ENCODE results near the gene SEMA6A.
A peak's percentile ranks its signal among the peaks of the same experiment; 100 is the strongest.

SEMA6A gene, protein sequence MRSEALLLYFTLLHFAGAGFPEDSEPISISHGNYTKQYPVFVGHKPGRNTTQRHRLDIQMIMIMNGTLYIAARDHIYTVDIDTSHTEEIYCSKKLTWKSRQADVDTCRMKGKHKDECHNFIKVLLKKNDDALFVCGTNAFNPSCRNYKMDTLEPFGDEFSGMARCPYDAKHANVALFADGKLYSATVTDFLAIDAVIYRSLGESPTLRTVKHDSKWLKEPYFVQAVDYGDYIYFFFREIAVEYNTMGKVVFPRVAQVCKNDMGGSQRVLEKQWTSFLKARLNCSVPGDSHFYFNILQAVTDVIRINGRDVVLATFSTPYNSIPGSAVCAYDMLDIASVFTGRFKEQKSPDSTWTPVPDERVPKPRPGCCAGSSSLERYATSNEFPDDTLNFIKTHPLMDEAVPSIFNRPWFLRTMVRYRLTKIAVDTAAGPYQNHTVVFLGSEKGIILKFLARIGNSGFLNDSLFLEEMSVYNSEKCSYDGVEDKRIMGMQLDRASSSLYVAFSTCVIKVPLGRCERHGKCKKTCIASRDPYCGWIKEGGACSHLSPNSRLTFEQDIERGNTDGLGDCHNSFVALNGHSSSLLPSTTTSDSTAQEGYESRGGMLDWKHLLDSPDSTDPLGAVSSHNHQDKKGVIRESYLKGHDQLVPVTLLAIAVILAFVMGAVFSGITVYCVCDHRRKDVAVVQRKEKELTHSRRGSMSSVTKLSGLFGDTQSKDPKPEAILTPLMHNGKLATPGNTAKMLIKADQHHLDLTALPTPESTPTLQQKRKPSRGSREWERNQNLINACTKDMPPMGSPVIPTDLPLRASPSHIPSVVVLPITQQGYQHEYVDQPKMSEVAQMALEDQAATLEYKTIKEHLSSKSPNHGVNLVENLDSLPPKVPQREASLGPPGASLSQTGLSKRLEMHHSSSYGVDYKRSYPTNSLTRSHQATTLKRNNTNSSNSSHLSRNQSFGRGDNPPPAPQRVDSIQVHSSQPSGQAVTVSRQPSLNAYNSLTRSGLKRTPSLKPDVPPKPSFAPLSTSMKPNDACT

DNA sequence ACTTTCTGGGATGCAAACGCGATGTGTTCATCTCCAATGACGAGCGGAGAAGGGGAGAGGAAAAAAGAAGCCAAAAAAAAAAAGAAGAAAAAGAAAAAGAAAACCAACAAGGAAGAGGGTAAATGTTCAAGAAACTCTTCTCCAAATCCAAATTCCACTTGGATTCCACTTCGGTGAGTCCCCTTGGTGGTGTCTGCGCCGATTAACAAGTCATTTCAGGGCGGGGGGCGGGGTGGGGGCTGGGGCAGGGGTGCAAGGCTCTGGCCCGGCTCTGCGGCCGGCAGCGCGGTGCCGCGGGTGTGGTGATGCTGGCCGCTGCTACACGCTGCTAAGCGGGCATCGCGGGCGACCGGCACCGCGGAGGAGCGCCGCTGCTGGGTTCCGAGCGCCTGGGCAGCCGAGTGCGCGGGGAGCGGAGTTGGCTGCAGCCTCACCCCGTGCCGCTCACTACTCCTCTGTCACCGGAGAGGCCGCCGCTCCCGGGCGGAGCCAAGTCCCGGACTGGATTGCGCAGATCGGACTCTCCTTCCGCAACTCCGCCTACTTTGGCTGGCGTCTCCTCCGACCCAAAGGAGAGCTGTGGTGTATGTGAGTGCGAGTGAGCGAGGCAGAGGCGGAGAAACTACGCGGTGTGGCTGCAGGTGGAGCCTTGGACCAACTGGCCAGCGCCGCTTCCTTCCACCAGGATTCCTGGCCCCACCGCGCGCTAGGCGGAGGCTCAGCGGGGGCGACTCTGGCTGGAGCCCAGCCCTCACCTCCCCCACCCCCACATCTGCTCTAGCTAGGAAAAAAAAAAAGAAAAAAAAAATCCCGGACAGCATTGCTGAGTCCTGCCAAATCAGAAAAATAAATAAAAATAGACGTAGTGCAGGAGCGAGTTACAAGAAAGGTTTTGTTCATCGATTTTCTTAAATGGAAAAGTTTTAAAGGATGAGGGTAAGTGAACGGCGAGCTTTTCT lies at the start of gene SEMA6A:
TSS of gene SEMA6A (minus strand) at position 457 of the 959 bp plus-strand sequence. CDS start 69,879 bp downstream, outside the sequence.
- peak; percentile 96 for DNase-seq

DNA sequence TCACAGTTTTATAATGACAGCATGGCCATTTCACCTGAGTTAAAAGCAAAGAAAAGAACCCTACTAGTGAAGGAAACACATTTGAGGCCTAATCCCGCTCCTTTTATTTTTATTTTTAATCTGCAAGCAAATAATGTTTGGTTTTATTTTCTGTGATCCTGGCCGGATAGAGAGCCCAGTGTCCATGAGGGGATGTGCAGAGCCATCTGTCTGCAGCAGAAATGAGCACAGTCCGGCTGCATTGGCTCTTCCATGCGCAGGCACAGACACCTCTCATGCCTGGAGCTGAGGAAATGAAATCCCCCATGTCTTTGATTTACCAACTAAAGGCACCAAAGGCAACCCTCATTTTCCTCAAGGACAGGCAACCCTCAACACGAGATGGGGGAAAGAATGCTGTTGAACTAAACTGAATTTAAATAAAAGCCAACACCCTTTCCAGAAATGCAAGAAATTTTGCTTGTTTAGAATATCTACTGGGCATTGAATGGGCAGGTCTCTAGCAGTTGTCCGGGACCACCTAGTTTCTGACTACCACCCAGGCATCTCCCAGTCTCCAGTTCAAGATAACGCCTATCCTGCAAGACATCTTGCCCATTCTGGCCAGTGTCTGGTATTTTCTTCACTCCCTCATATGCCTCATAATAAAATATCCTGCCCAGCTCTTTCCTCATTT lies 47.9 kb upstream of the SEMA6A start:
- DNase-seq = no peak

DNA sequence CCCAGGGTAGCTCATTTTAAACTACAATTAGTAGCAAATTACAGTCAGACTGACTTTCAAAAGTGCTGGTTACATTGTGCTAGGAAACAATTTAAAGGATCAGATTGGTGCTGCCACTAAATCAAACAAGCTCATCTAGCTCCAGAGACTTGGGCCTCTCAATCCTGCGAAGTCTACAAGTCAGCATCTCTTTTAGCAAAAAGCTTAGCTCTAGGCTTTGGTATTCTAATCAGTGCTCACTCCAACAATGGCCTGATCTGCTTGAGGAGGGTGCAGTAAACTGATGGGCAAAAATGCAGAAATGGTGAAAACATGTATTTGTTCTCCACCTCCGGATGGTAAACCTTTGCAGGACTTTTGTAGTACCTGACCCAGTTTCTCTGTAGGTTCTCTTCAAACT lies 47.0 kb upstream of the SEMA6A start:
- no peak for DNase-seq

DNA sequence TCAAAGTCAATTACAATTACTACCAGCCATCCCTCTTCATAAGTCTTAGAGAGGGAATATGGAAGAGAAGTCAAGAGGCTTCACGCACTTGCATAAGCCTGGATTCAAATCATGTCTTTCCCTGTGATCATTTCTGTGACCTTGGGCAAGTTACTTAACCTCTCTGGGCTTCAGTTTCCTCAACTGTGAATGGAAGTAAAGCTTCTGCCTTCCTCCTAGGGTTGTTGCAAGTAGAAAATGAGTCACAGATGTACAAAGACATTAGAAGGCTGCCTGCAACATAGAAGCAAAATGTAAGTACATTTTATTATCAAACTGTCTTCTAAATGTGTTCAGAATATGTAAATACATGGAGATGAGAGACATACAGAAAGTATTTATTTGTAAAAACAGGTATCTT lies 42.3 kb upstream of the SEMA6A start:
- no peak for DNase-seq

DNA sequence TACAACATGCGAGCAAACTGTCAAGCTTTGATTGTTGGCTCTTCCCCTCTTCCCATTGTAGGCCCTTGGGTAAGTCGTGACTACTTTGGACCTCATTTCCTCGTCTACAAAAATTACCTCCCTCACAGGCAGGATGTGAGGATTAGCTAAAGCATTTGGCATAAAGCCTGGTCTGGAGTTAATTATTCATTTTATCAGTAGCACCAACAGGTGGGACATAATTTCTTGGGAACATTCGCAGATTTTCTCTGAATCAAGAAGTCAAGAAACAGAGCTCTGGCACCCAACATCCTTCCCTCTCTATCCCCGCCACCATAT lies 39.9 kb upstream of the SEMA6A start:
- DNase-seq = no peak

DNA sequence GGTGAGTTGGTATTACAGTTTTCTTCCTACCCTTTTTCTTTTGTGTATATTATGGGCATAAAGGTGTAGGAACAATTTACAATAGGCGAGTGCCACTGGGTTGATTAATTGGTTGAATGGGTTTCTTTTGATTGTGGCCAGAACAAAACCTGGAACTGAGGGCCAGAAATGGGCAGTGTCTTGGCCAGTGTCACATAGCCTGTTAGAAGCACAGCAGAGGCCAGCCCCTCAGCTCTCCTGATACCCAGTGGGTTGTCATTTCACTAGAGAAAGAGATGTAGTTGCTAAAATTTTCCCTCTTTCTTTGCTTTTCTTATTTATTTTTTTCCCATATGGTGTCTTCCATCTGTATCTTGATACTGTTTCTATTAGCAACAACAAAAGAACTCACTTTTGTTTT lies 38.8 kb upstream of the SEMA6A start:
- no peak for DNase-seq

DNA sequence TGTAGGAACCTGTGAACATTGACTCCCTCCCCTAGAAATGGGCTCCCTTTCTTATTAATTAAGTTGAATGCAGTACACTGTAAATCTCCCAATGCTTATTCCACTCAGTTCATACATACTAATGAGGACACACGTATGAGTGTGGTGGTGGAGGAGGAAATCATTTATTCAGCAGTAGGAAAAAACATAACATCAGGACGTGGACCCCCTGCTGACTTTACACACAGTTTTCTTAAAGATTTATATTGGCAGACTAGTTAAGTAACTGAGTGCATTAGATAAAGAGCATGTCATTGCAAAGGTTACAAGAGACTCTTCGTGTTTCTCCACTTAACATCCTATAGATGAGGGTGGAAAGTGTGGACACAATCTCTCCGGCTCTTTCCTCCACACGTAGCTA lies 37.8 kb upstream of the SEMA6A start:
- no peak for DNase-seq

DNA sequence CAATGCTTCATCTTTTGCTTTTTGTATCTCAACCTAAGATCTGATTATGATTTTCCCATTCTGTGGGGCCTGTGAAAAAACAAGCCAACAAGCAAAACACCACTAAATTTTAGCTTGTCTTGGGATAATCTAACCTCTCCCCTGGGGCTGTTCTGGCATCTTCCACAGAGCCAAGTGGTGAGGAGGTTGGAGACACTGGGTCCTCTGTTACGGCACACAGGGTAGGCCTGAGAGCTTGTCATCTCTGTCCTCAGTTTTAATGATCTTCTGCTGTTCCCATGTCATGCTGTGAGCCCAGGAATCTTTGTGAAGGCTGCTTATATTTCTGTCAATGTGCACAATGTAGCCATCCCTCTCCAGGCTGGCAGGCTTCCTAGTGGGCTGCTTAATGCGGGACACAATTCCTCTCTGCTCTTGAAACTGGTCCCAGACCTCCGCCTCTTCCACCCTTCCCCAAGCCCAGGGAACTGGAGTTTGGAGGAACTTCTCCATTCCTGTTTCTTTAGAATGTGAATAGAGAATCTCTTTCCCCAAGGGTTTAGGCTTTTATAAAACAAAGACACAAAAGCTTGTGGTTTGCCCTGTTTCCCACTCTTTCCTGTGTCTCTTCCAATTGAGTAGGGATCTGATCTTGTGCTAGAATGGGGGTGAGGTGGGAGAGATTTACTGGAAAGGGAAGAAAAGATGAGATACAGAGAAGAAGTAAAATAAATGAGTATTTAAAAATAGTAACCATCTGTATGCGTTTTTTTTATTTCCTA lies 30.9 kb upstream of the SEMA6A start:
- DNase-seq = peak; percentile 58

DNA sequence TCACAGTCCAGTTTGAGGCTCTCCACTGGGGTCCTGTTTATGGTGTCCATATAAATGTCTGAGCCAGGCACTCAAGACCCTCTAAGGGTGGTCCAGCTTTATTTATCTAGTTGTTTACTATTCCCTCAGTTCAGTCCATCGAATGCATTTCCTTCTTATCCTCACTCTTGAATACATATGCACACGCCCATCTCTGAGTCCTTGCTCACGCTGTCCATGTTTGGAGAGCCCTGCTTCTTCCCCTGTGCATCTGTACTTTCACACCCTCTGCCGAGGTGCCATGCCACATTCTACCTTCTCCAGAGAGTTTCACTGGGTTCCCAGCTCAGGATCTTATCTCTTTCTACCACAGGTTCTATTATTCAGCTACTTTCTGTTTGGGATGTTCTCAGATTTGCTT lies 30.2 kb upstream of the SEMA6A start:
- no peak for DNase-seq

DNA sequence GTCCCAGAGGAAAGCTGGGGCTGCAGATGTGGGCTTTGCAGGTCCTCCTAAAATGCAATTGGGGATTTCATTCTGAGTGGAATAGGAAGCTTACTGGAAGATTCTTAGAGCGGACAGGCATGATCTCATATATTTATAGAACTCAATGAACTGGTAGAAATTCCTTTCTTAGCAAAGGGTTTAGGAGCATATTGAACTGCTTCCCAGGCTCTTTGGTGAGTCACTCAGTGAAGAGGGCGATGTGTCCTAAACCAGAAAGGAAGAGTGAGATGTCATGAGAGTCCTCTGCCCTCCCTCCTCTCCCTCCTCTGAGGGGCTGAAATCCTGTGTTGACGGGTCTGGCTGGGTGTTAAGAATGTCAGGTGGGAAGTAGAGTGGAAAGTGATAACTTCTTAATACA lies 26.3 kb upstream of the SEMA6A start:
- DNase-seq = no peak

DNA sequence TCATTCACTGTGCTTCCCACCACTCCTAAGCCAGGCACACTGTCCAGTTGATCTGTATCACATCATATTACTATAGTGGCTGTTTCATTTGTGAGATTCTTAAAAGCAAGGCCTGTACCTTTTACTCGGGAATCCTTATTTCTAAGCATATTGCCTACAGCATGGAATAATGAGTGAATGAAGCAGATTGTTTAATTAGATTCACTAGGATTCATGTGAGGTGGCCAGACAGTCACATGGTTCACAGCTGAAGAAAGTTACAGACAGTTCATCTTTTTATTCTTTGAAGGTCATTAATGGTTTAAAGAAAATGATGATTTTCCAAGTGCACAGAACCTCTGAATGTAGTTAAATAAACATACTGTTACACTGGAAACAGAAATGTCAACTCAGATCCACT lies 24.3 kb upstream of the SEMA6A start:
- no peak for DNase-seq

DNA sequence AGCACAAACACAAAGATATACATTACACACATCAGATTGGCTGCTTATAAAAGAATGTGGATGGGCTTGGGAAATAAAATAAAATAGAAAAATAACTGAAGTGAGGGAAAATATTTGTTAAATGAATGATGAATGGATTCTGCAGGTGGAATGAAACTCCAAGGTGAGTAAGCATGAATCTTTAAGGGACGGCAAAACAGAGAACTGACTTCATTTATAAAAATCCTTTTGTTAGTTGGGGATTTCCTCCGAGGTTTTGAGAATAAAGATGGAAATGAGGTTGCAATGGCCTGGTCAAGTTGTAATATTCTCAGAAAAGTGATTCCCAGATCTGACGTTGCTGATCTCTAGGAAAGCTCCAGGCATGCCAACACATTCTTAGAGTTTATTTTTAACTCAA lies 20.9 kb upstream of the SEMA6A start:
- no peak for DNase-seq

DNA sequence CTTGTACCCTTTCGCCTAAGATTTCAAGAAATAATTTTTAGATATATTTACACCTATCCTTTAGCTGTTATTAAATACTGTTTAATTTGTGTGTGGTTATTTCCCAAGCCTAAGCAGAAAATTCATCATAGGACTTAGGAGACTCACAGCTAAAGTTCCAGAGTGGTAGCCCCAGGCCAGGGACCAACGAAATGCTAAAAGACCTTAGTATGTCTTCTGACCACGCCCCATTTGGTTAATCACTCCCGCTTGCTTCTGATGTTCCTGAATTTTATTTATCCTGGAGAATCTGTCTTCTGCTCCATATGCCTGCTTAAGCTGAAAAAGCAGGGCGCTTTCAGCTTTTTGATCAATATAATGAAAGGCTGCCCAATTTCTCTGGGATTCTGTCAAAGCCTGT lies 18.7 kb upstream of the SEMA6A start:
- DNase-seq = no peak

DNA sequence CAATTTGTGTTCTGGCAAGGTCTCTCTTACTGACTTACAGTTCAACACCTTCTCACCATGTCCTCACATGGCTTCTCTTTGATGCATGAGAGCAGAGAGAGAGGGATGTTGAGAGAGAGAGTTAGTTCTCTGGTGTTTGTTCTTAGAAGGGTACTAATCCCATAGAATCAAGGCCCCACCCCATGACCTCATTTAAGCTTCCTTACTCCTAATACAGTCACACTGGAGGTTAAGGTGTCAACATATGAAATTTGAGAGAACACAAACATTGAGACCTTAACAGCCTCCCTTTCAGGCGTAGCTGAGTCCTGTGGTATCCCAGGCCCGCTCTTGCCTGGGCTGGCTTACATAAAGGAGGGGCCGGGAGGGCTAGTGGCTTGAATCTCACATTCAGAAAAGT lies 10.6 kb upstream of the SEMA6A start:
- no peak for DNase-seq

DNA sequence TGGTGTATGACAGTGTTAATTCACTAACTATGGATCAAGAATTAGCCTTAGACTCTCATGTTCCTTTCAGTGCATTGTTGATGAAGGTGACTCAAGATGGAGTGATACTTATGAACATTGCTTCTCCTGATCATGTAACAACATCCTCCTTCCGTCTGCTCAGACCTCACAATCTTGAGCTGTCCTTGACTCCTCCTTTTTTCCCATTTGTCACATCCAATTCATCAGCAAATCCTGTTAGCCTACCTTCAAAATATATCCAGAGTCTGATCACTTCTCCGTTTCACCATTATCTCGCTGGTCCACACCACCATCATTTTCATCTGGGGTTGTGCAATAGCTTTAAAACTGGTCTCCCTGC lies 9.2 kb upstream of the SEMA6A start:
- no peak for DNase-seq

DNA sequence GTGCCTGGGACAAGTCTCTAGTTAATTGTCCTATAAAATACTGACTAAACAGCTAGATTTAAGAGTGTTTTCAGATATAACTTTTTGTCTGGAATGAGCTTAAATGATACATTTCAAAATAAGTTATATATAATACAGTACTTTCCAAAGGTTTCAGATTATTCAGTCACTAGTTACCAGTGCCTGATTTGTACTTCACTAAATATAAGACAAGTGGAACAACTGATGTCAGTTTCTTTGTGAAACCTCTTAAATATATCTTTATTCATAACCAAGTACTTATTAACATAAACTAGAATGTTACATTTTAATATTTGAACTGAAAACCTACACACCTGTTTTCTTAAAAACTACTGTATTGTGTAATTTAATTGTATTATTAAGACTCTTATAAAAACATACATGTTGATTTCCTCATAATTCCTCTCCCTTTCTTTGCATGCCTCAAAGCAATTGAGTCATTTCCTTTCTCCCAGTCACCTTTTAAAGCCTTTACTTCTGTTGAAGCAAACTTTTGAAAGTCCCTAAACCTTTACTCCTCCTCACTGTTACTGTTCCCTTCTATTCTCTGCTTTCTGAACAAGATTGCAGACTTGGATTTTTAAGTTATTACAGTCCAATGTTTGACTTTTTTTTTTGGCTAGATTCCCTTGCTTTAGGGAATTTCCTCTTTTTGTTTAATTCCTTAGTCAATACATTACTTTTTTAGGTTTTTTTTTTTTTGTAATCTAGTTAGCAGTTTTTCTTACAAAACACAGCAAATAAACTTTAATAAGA lies 8.7 kb upstream of the SEMA6A start:
- no peak for DNase-seq

DNA sequence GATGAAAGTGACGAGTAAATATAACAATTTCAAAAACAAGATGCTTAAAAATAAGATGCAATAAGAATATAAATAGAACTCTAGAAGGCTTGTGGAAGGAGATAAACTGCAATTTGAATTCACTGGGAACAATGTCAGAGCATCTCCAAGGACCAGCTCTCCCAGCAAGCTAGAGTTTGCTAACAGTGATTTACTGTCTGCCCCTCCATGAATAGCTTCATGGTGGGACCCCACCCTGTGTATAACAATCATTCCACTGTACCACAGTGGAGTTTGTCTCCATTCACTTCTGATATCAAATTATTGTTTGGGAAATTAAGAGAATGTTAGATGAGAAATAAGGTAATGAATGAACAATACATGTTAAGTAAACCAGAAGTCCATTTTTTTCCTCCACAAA lies 7.3 kb upstream of the SEMA6A start:
- no peak for DNase-seq

DNA sequence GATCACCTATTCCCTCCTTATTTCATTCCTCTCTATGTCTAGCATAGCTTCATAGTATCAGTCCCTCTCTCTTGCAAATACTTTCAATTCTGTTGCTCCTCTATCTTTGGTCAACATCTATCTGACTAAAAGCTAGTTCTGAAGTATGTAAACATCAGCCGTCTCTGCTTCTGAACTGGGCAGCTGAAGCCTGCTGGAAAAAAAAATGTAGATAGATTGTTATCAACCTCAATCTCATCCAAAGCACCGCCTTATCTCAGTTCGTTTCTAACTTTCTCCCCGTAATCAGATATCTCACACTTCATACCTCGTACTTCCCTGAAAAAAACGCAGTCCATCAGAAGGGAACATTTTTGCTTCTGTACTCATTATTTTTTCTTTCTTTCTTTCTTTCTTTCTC lies 4.5 kb upstream of the SEMA6A start:
- no peak for DNase-seq

DNA sequence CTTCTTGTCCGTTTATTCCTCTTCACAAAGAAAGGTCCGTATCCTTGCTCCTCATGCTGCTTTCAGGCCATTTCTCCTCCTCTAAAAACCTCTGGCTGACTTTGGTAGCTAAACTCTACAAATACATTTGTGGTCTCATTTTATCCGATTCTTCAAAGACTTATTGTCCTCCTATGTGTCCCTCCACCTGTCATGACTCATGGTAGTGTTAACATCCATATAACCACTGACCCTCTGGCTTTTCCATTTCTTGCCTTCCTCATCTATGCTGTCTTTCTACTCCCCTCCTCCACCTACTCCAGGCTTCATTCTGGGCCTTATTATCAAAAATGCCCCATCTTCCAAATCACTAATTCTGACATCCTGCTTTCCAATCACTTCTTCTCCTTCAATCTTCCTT lies 4.1 kb upstream of the SEMA6A start:
- no peak for DNase-seq

DNA sequence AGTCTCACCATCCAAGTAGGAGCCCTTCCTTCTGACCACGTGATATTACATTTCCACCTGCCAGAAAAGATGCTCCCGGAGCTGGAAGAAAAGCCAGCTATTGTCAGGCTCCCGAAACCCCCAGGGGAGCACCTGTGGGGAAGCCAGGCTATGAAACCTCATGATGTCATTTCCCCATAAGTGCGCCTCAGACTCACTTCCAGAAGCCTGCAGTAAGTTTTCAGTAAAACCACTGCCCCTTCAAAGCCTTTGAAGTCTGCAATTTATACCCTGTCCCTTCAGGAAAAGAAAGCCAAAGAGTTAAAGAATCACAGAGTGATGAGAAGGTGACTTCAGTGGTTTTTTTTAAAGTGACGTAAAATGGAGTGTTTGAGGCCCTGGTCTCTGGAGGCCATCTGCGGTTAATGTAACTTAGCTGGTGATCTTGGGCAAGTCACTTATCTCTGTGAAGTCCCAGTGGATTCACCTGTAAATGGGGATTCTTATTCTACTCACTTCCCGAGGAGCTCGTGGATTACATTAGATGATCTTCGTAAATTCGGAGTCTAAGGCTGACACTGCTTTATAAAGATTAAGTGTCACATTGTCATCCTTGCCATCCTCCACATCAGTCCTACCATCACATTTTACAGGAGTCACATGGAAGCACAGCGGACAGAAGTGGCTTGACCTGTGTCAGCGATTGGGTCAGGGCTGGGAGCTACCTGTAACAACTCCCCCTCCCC lies 2.6 kb upstream of the SEMA6A start:
- DNase-seq = no peak
